ENCODE measurements around the gene CPT1B.
A peak's percentile ranks its signal among the peaks of the same experiment; 100 is the strongest.

Gene CPT1B

GRCh38 chr22:50569896-50570535 lies 8.2 kb downstream of the CPT1B start:
- DNase-seq (ENCODE audit: low spot score) = no peak

- DNase-seq (ENCODE audit: low spot score) = no peak
Measured at GRCh38 chr22:50569041-50569459, 9.2 kb downstream of the CPT1B start.

- DNase-seq (ENCODE audit: low spot score) = no peak
Measured at GRCh38 chr22:50568626-50569025, 9.6 kb downstream of the CPT1B start.

- DNase-seq (ENCODE audit: low spot score) = no peak
Measured at GRCh38 chr22:50567721-50568252, 10.4 kb downstream of the CPT1B start.

GRCh38 chr22:50564289-50564688 lies 13.9 kb downstream of the CPT1B start:
- no peak for DNase-seq (ENCODE audit: low spot score)

GRCh38 chr22:50563413-50564160 lies 14.6 kb downstream of the CPT1B start:
- no peak for DNase-seq (ENCODE audit: low spot score)

GRCh38 chr22:50562523-50563412 lies 15.5 kb downstream of the CPT1B start, which contains the start of gene SYCE3:
TSS of gene SYCE3 (minus strand) at chr22:50562919. CDS start at chr22:50556405, 6,514 bp downstream.
- peak; percentile 91 for DNase-seq (ENCODE audit: low spot score)

GRCh38 chr22:50561401-50562358 lies 16.5 kb downstream of the CPT1B start:
- no peak for DNase-seq (ENCODE audit: low spot score)

GRCh38 chr22:50560034-50560433 lies 18.2 kb downstream of the CPT1B start:
- DNase-seq (ENCODE audit: low spot score) = no peak

- peak; percentile 63 for DNase-seq (ENCODE audit: low spot score)
Measured at GRCh38 chr22:50556703-50557102, 21.5 kb downstream of the CPT1B start.

GRCh38 chr22:50553310-50553709 lies 24.9 kb downstream of the CPT1B start:
- DNase-seq (ENCODE audit: low spot score) = no peak

- DNase-seq (ENCODE audit: low spot score) = no peak
Measured at GRCh38 chr22:50551160-50551752, 27.0 kb downstream of the CPT1B start.

- no peak for DNase-seq (ENCODE audit: low spot score)
Measured at GRCh38 chr22:50550395-50550794, 27.8 kb downstream of the CPT1B start.

GRCh38 chr22:50548921-50549790 lies 29.1 kb downstream of the CPT1B start:
- DNase-seq (ENCODE audit: low spot score) = no peak

GRCh38 chr22:50548040-50548920 lies 29.9 kb downstream of the CPT1B start:
- DNase-seq (ENCODE audit: low spot score) = no peak

GRCh38 chr22:50547263-50547985 lies 30.8 kb downstream of the CPT1B start:
- DNase-seq (ENCODE audit: low spot score) = no peak

- DNase-seq (ENCODE audit: low spot score) = no peak
Measured at GRCh38 chr22:50546326-50547262, 31.6 kb downstream of the CPT1B start.

Measured in putamen (tissue), 1 donor.